SW 1271 (cell line): Measurements from ENCODE around the gene CREB3L1.
A peak's percentile ranks its signal among the peaks of the same experiment; 100 is the strongest.

ENCODE experiments used
- DNase-seq, 2 experiments: peaks; one replicate each; lab custom pipeline; 2025; lab: John Stamatoyannopoulos, UW

Gene CREB3L1

GRCh38 chr11:46272816-46273427 is 4.5 kb upstream of the CREB3L1 start:
- DNase-seq, result peak in 1 of 2 experiments; percentile 15

DNA sequence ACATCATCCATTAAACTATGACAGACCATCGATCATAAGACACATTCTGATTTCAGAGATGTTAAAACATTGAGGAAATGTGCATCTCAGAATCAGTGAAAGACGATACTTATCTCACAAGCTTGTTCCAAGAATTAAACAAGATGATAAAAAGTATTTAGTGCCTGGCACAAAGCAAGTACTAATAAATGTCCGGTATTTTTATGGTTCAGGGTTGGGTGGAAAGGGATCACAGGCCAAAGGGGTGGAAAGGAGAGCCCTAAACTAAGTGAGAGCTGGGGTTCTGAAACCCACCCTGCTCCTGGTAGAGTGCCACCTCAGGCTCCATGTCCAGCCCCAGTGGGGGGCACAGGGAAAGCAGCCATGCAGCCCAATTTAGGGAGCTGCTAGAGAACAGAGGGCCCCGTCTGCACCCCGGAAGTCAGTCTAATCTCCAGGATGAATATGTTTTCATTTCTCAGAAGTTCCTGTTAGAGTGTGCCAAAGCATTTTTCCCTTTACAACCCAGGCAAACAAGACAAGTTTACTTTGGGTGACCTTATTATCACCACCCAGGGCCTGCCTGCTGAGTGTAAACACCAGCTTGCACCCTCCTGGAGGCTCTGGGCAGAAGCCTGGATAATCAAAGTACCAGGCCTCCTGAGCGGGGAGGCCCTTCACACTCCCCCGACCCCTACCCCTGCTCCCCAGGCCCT is 3.8 kb upstream of the CREB3L1 start:
- no peak for DNase-seq

GRCh38 chr11:46275964-46276641 is 1.4 kb upstream of the CREB3L1 start:
- DNase-seq, result no peak

- DNase-seq, result no peak
These were observed 195 bp upstream of the CREB3L1 start for GRCh38 chr11:46277313-46277621.

DNA sequence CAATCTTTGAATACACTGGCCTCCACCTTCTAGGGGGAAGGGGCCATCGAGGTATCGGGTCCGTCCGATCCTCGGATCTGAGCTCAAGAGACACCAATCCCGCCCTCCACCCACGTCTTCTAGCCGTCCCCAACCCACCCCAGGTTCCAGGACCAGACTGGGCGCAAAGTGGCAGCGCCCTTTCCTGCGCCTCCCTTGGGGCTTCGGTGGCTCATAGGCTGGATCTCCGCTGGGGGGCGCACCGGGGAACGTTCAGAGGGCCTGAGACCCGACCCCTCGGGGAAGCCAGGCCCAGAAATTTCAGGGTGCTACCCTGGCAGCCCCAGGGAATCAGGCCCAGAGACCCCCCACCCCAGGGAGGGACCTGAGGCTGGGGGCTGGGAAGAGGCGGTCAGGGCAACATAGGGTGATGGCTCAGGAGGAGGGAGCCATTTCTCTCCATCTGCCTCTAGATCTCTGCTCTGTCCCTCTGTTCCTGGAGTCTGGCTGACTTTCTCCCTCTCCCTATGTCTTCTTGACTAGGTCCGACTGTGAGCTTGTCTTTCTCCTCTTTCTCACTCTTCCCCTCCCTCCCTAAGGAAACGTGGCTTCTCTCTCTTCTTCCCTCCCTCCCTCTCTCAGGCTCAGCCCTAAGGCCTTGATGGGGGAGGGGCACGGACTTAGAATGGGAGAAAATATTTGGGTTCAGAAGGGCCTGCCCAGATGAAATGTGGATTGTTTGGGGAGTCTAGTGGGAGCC is 1.1 kb downstream of the CREB3L1 start:
- DNase-seq, result no peak

- no peak for DNase-seq
These were observed 2.0 kb downstream of the CREB3L1 start for GRCh38 chr11:46279126-46280099.

DNA sequence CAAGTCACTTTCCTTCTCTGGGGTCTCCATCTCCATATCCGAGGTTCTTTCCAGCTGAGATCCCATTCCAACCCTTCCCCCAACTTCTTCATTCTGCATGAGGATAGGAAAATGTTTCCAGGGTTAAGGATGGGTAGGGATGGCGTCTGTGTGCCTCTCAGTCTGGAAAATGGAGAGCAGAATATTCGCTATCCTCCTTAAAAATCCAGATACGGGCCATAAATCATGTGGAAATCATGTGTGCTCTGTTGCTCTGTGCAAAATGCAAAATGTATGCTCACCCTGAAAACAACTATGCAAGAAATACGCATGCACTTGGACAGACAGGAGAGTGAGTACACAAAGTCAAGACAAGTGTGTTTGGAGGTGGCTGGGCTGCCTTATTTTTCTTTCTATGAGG is 3.2 kb downstream of the CREB3L1 start:
- no peak for DNase-seq

GRCh38 chr11:46281371-46281831 is 3.9 kb downstream of the CREB3L1 start:
- no peak for DNase-seq

DNA sequence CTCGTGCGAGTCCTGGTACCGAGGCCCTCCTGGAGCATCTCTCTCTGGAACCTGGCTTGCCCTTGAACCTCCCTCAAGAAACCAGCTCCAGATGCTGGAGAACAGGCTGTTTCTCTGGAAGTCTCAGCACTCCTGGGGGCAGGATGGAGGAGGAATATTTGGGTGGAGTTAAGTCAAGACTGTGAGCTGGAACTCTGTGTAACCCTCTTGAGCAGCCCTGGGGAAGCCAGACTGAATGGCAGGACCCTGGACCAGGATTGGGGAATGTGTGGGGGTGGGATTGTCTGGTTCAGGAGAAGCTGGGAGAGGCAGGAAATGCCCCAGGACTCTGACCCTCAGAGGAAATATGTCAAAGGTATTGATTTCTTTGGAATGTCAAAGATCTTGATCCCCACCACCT is 7.7 kb downstream of the CREB3L1 start:
- DNase-seq, result no peak

DNA sequence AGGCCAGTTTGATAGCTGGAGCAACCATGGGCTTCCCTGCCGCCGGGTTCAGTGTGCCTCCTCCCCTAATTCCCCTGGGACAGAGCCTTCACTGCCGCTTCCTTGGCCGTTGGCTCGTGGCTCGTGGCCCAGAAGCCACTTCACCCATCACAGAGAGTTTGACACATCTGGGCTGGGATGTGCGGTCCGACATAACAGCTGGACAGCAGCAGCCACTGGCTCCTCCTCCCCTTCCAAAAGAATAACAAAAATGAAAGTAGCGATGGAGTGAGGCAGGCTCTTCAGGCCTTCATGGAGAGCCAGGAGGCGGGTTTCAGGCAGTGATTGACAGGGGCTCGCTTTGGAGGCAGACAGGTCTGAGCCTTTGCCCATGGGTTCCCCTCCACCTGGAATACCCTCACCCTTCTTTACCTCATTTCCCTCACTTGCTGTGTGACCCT is 8.2 kb downstream of the CREB3L1 start:
- no peak for DNase-seq

GRCh38 chr11:46286789-46287188 is 9.3 kb downstream of the CREB3L1 start:
- no peak for DNase-seq

DNA sequence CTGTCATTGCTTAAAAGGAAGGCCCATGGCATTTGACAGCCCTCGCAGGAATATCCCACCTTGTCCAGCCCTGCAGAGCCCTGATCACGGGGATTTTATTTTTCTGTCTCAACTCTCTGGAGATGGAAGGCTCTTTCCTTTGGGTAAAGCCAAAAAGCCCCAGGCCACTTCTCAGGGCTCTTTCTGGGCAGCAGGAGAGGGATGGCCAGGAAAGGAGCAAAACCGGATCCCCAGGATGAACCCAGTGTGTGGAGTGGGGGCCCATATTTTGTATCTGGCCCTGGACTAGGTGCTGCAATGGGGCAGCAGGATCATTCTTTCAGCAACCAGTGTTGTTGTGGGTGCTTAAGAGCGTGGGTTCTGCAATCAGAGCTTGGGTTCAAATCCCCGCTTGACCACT is 11.0 kb downstream of the CREB3L1 start:
- no peak for DNase-seq

DNA sequence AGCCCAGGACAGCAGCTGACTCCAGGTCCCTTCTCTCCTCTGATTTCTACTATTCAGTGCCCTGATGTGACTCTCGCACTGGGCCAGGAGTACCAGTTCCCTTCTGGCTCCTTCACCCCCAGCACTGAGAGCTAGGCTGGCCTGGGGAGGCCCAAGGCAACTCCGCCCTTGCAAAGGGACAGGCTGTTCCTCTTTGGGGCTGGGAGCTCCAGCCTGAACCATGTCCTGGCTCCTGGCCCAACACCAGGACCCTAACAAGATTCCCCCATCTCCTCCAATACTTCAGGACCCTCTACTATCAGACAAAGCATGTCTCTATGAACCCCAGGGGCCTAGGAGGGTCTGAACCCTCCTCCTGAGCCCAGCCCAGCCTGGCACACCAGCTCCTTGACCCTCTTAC is 12.5 kb downstream of the CREB3L1 start:
- no peak for DNase-seq

DNA sequence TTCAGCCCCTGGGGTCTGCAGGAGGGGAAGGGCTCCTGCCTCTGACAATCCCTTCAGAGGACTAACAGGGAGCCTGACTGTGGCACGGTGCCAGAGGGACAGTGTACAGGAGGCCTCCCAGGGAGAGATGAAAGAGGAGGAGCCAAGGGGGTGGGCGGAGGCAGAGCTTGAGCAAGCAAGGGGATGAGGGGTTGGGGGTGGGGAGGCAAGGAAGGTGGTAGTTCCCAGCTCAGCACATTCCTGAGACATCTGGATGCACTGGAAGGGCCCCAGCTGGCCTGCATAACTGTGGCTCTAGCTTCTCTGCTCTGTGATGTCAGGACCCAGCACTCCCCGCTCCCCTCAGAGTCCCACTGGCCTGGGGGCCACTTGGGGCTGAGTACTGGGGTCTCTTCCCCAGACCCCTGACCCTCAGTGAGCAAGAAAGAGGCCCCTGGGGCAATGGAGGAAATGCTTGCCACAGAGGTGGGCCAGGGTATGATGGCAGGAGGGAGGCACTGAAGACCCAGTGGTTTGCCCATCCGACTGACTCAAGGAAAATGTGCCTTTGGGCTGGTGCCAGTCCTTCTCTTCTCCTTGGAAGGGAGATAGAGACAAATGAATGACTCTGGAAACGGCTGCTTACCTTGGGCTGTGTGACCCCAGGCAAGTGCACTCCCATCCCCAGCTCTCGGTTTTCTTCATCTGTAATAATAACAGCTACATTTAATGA is 13.3 kb downstream of the CREB3L1 start:
- no peak for DNase-seq

GRCh38 chr11:46291441-46292150 is 14.1 kb downstream of the CREB3L1 start:
- no peak for DNase-seq

- DNase-seq, result no peak
These were observed 15.6 kb downstream of the CREB3L1 start for GRCh38 chr11:46293066-46293465.

DNA sequence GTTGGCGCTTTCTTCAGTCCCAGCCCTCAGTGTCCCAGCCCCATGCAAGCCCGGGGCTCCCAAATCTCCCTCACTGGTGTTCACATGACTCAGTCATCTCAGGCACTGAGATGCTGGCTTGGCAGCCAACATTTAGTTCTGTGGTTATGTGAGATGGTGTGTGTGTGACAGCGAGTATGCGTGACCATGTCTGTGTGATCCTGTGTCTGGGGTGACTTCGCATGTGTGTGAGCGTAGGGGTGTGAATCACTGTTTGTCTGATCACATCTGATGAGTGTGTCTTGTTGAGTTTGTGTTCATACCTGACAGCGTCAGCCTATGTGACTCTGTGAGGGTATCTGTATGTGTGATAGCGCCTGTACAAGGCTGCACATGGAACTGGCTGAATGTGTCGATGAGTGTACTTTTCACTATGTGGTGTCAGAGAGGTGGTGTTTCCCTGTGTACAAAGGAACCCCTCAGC is 16.2 kb downstream of the CREB3L1 start:
- no peak for DNase-seq

DNA sequence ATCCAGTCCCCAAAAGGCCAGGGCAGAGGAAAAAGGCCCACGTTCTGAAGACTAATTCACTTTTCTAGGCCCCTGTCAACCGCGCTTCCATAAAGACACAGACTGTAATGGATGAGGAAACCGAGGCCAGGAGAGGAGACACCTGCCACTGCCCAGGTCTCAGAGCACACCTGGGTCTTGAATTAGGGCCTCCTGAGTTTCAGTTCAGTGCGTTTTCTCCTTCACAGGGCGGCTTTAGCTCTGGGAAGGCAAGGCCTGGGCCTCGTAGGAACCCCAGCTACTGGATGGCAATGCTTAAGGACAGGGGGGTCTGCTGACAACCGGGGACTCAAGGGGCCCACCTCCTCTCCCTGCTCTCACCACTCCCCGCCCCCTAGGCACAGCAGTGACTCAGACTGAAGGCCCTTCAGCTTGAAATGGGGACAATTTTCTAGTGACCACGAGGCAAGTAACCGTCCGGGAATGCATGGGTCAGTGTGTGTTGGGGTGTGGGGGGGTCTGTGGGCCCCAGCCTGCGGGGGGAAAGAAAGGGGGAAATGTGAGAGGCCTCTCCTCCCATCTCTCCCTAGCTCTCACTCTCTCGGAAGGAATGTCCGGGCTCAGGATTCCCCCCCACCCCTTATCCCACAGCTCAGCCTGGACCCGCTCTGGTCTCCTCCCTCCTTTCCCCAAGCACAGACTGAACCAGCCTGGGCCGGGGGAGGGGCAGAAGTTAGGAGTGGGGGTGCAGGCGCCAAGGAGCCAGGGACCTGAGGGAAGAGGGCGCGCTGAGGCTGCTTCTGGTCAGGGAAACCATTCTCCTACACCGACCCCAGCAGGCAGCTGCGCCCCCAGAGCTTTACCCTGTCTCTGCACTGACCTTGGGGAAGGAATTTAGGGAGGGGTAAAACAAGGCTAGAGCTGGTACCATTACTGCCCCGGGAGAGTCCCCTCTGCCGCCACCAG is 17.2 kb downstream of the CREB3L1 start:
- no peak for DNase-seq
